Hair follicle dermal papilla cell (primary cell): ENCODE data around the gene PRRX2. TPM values are rescaled to one million over a fixed set of nuclear protein-coding genes. Genes with fewer than 3 reads are reported as not detected.

Experiments
- total RNA-seq: library from RNA; depleted of rRNA; stranded (reverse); fragments of >200 nt; gene quantifications from 2 replicates; pipeline ENCODE4 v1.2.3, GENCODE V29; 2012

PRRX2 gene
- 76.4 and 92.7 TPM in 2 replicates for total RNA-seq

GRCh38 chr9:129665389-129665775 is at the start of gene PRRX2:
PRRX2 (plus strand) TSS chr9:129665647; CDS start chr9:129665868, 221 bp downstream.

GRCh38 chr9:129620669-129621295 is 44.7 kb upstream of the PRRX2 start, which contains the start of gene C9orf50:
C9orf50 (minus strand) TSS chr9:129621101; CDS start chr9:129620574, 527 bp downstream.

GRCh38 chr9:129626079-129626624 is 39.3 kb upstream of the PRRX2 start, which contains the start of gene NTMT1:
NTMT1 (plus strand) TSS chr9:129626163; CDS start chr9:129632704, 6,541 bp downstream.

GRCh38 chr9:129641750-129642585 is 23.5 kb upstream of the PRRX2 start, which contains the start of gene ASB6:
ASB6 (minus strand) TSS chr9:129642151; CDS start chr9:129641999, 152 bp downstream.

GRCh38 chr9:129752900-129753729 is 87.7 kb downstream of the PRRX2 start, which contains the start of gene PTGES:
PTGES (minus strand) TSS chr9:129753042; CDS start chr9:129753012, 30 bp downstream.

Other genes with a start within 250 kb of the PRRX2 start
- gene C9orf50, start 44.5 kb upstream of the PRRX2 start, total RNA-seq = 0.61 TPM in 1 of 2 replicates, not detected in the other
- 22.2 TPM in 2 replicates for gene NTMT1, start 39.5 kb upstream of the PRRX2 start, total RNA-seq
- 27.3 and 28.1 TPM in 2 replicates for gene ASB6, start 23.5 kb upstream of the PRRX2 start, total RNA-seq
- gene PTGES, start 87.4 kb downstream of the PRRX2 start, total RNA-seq = 29.9 and 40.4 TPM in 2 replicates
- gene TOR1B, start 137.5 kb downstream of the PRRX2 start, total RNA-seq = 24.0 and 34.7 TPM in 2 replicates
- 43.7 and 54.5 TPM in 2 replicates for gene TOR1A, start 158.5 kb downstream of the PRRX2 start, total RNA-seq
- gene C9orf78, start 169.6 kb downstream of the PRRX2 start, total RNA-seq = 19.1 and 22.8 TPM in 2 replicates
- 13.2 and 13.8 TPM in 2 replicates for gene USP20, start 169.8 kb downstream of the PRRX2 start, total RNA-seq